DMS153 (cell line): ENCODE measurements around the gene C14orf39.
A peak's percentile ranks its signal among the peaks of the same experiment; 100 is the strongest.
"Not testable (repeated sequence)": the region's sequence is repeated elsewhere in the genome, so short reads cannot be mapped to it uniquely, and the experiment has no call there.

Source experiments
- DNase-seq: peaks from one replicate; lab custom pipeline; 2025; lab: John Stamatoyannopoulos, UW

The C14orf39 gene

DNA sequence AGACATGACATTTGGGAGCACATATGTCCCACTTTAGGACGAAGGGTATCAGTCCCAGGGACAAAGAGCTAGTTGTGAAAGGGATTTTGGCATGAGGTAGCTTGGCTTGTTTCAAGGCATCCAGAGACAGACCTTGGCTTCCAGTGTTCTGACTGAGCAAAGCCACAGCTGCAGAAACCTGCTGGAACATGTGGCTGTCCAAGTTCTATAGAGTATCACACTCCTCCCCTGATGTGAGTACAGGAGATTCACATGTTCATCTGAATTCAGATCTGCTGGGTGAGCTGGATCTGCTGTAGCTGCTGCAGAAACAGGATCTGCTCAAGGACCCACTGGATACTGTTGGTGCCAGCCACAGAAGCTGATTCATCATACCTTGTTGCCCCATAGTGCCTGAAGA is 10.1 kb upstream of the C14orf39 start:
- DNase-seq = no peak

DNA sequence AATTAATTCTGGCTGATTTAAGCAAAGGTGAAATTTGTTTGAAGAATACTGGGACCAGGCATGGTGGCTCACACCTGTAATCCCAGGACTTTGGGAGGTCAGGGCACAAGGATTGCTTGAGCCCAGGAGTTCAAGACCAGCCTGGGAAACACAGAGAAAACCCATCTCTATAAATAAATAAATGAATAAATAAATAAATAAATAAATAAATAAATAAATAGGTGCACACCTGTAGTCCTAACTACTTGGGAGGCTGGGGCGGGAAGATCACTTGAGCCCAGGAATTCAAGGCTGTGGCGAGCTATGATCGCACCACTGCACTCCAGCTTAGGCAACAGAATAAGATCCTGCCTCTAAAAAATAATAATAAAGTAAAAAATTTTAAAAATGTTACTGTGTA is 4.4 kb upstream of the C14orf39 start:
- DNase-seq = no peak

DNA sequence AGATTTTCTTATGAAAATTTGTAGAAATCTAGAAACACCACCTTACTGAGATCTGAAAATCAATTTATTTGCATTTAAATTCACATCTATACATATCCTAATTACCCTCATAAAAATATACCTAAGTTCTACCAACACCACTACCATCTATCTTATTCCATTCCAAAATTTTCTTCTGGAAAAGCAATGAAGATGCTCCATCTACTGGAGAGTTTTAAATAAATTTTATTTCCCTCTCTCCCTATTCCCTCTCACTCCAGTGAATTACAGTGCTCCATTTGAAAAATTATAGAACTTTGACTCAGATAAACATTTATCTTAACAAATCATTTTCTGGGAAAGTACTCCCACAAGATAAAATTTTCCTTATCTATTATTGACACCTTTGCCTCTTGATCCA is 2.3 kb upstream of the C14orf39 start:
- DNase-seq = no peak

DNA sequence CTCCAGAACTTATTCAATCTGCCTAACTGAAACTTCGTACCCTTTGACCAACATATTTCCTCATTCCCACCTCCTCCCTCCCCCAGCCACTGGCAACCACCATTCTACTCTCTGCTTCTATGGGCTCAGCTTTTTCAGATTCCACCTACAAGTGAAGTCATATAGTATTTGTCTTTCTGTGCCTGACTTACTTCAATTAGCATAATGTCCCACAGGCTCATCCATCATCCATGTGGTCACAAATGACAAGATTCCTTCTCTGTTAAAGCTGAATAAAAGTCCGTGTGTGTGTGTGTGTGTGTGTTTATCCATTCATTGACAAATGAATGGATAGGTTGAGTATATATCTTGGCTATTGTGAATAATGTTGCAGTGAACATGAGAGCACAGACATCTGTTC is 1.3 kb upstream of the C14orf39 start:
- DNase-seq = no peak

DNA sequence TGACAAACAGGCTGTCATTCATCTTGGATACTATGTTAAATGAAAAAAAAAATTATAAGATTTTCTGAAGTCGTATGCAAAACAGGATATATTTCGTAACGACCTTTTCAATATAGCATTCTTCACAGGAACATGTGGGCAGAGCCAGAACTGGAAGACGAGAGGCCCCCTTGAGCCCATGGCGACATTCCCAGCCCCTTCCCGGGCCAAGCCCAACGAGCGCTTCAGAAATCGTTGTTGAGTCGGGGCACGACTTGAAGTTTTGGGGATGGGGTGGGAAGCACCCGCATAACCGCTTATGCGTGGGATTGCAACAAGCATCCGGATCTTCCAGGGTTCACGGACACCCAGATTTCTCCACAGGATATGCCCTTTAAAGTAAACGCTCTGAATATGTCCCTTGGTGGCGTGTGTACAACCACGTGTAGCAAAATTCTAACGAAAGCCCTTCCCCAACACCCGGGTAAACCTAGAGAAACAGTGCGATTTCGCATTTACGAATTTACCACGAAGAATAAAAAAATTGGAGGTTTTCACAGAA is 736 bp downstream of the C14orf39 start:
- DNase-seq = no peak

DNA sequence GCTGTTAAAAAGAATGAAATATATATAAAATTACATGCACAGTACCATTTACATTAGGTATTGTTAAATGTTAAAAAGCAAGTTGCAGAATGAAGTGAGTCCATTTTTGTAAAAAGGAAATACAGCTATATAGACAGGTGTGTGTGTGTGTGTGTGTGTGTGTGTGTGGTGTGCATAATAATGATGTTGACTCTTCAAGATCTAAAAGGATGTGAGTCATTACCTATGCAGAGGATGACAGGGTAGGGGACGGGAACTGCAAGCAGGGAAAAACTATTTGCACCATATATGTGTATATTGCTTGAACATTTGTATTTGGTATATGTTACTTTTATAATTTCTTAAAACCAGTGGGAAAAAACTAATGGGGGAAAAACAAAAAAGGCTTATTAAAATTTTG is 3.1 kb downstream of the C14orf39 start:
- peak; percentile 71 for DNase-seq

DNA sequence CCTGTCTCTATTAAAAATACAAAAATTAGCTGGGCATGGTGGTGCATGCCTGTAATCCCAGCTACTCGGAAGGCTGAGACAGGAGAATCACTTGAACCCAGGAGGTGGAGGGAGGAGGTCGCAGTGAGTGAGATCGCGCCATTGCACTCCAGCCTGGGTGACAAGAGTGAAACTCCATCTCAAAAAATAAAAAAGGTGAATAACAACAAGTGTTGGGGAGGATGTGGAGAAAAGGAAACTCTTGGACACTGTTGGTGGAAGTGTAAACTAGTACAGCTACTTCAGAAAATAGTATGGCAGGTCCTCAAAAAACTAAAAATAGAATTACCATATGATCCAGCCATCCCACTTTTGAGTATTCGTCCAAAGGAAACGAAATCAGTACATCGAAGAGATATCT is 5.6 kb downstream of the C14orf39 start:
- DNase-seq = not testable (repeated sequence)

DNA sequence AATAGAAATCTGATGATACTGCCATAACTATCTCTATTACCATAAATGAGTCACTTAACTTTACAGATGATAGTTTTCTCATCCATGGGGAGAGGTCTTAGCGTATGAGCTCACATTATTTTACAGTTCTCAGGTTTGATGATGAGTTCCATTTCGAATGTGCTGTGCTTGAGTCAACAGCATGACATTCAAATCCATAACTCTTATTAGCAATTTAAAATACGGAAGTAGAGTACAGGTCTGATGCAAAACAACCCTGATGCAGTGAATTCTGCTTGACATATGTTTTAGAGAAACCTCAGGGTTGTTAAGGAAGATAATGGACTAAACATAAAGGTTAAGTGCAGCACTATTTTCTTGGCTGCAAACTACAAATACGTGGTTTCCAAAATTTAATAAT is 30.0 kb downstream of the C14orf39 start:
- no peak for DNase-seq

DNA sequence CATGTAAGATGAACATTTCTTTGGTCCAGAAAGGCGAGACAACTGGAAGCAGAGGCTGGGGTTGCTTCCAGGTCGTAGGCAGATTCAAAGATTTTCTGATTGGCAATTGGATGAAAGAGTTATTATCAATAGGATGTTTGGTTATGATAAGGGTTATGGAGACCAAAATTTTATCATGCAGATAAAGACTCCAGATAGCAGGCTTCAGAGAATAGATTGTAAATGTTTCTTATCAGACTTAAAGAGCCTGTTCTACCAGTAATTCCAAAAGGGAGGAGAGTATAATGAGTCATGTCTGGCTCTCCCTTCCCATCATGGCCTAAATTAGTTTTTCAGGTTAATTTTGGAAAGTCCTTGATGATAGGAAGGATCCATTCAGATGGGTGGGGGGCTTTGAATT is 55.6 kb downstream of the C14orf39 start:
- DNase-seq = no peak

DNA sequence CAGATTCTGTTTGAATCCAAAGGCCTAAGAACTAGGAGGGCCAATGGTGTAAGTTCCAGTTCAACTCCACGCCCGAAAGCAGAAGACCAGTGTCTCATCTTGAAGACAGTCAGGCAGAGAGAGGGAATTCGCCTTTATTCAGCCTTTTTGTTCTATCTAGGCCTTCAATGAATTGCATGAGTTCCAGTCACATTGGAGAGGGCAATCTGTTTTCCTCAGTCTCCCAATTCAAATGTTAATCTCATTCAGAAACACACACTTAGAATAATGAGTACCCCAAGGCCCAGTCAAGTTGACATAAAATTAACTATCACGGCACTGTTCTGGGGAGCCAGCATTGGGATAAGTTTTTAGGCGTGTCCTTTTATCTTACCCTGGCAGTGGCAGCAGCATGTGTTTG is 65.8 kb downstream of the C14orf39 start:
- no peak for DNase-seq

DNA sequence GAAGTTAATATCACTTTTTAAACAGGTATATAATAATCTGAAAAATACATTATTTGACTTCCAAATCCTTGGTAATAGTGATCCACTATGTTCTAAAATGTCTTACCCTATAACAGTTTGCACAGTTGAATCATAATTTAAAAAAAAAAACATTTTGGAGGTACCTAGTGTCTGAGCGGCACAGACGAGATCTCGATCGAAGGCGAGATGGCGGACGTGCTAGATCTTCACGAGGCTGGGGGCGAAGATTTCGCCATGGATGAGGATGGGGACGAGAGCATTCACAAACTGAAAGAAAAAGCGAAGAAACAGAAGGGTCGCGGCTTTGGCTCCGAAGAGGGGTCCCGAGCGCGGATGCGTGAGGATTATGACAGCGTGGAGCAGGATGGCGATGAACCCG is 88.3 kb downstream of the C14orf39 start:
- not testable (repeated sequence) for DNase-seq

DNA sequence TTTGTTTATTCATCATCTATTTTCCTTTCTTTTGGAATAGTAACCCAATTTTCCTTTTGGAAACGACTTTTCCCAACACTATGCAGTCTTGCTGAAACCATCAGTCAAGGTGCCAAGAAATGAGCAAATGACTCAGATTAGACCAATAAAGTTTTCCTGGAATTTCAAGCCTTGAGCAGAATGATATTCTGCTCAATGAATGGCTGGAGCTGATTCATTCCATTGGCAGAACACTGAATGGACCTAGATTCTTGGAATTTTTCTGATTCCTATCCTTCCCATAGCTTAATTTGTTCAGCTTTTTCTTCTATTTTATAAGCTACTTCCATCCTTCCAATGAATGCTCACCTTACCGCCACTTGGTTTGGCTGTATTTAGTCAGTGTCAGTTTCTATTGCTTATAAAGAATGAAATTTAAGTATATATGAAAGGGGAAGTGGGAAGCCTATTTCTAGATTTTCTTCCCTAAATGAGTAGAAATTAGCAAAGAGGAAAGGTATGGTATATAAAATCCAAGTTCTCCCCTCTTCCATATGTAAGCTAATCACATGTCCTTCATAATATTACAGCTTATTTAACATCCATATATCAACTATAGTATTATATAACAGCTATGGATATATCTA is 89.0 kb downstream of the C14orf39 start:
- DNase-seq = no peak
